ENCODE results near the gene KIAA0753. TPM values are rescaled to one million over a fixed set of nuclear protein-coding genes. Genes with fewer than 3 reads are reported as not detected.

The KIAA0753 gene
- total and polyA plus RNA-seq, 8 donors = 3.8 to 138 (median 17.6) TPM

DNA sequence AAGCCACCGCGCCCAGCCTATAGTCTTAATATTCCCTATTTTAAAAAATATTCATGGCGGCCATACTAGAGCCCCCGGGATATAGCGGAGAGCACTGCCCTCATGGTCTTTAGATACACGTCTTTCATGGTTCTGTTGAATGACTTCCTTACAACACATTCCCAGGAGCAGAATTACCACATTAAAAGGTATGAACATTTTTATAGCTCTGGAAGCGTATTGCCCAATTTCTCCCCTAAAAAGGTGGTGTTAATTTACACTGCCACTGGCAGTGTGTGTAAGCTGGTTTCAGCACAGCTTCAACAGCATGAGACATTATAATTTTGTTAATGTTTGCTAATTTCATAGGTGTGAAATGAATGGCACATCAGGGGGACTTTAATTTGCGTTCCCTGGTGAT lies 30.1 kb upstream of the KIAA0753 start:
- Histone ChIP-seq H3K36me3 (no peaks in the 10 kb centered on the region), H3K27me3 (peaks cover 0 to 40% (median 0%) of the 10 kb centered on the region in 3 donors), H3K4me1 (peaks cover 0 to 7% (median 1%) of the 10 kb centered on the region in 4 donors), H3K27ac (no peak overlapping the region), H3K4me3 (no peak overlapping the region), H3K9me3 (no peaks in the 10 kb centered on the region)
- intact Hi-C loops (cut with DNase I; ENCODE audit: low total_unique reads) = no loop called here
- no peak for DNase-seq
- TF ChIP-seq POLR2AphosphoS5 (IDR thresholded peaks at IDR 0.05) (no peak), CTCF (IDR thresholded peaks at IDR 0.05) (no peak), POLR2A (IDR thresholded peaks at IDR 0.05) (no peak), EP300 (IDR thresholded peaks at IDR 0.05) (no peak)
- WGBS, 5 donors = 88 to 99% (median 94%) methylated on average over 8 of the region's 8 CpGs

GRCh38 chr17:6669479-6670212 lies 29.1 kb upstream of the KIAA0753 start:
- intact Hi-C loops (cut with DNase I; ENCODE audit: low total_unique reads) = loop anchor here (10.0 kb wide), 2 partner anchors 175 to 335 kb away; no protein-coding TSS in a partner anchor
- H3K27me3 ChIP-seq = peaks cover 0 to 40% (median 0%) of the 10 kb centered on the region in 3 donors
- TF ChIP-seq EP300 (IDR thresholded peaks at IDR 0.05) = no peak
- TF ChIP-seq POLR2AphosphoS5 (IDR thresholded peaks at IDR 0.05) = no peak
- no peak for TF ChIP-seq POLR2A (IDR thresholded peaks at IDR 0.05)
- TF ChIP-seq CTCF (IDR thresholded peaks at IDR 0.05) = no peak
- H3K9me3 ChIP-seq = no peaks in the 10 kb centered on the region
- no peak overlapping the region for H3K4me3 ChIP-seq
- H3K36me3 ChIP-seq = no peaks in the 10 kb centered on the region
- peak in 1 of 2 donors; percentile 38 for DNase-seq
- 62 to 81% (median 68%) methylated on average over 9 to 10 of the region's 10 CpGs for WGBS, 5 donors
- no peak overlapping the region for H3K27ac ChIP-seq
- peaks cover 0 to 7% (median 1%) of the 10 kb centered on the region in 4 donors for H3K4me1 ChIP-seq

DNA sequence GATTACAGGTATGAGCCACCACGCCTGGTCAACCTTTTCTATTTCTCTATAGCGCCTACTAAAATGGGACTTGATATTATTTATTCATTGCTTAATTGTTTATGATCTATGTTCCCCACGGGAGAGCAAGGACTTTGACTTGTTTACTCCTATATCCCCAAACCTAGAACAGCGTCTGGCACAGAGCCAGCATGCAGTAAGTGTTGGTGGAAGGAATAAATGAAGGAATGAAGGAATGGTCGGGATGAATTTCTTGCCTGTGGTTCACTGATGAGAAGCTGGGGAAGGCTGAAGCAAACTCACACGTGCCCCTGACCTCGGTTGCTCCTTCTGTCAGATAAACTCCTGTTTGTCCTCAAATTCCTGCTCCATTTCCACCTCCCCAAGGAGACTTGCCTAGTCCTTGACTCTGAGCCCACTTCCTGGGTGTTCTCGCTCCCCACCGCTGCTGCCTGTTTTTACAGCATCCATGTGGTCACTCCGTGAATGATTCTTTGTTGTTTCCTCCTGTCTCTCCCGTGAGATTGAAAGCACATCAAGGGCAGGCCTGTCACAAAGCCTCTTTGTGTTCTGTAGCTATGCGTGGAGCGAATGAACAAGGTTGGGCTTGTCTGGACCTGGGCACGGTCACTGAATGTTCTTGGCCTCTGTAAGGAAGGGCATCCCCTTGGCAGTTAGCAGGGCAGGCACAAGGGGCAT lies 28.4 kb upstream of the KIAA0753 start:
- intact Hi-C loops (cut with DNase I; ENCODE audit: low total_unique reads) = loop anchor here (10.0 kb wide), 2 partner anchors 176 to 336 kb away; no protein-coding TSS in a partner anchor
- no peaks in the 10 kb centered on the region for H3K9me3 ChIP-seq
- H3K4me1 ChIP-seq = peaks cover 0 to 7% (median 1%) of the 10 kb centered on the region in 4 donors
- H3K4me3 ChIP-seq = no peak overlapping the region
- DNase-seq = no peak
- TF ChIP-seq POLR2A (IDR thresholded peaks at IDR 0.05) (no peak), CTCF (IDR thresholded peaks at IDR 0.05) (no peak), POLR2AphosphoS5 (IDR thresholded peaks at IDR 0.05) (no peak), EP300 (IDR thresholded peaks at IDR 0.05) (no peak)
- WGBS, 5 donors = 64 to 78% (median 71%) methylated on average over 14 of the region's 14 CpGs
- H3K27ac ChIP-seq = no peak overlapping the region
- no peaks in the 10 kb centered on the region for H3K36me3 ChIP-seq
- peaks cover 0 to 40% (median 0%) of the 10 kb centered on the region in 3 donors for H3K27me3 ChIP-seq

DNA sequence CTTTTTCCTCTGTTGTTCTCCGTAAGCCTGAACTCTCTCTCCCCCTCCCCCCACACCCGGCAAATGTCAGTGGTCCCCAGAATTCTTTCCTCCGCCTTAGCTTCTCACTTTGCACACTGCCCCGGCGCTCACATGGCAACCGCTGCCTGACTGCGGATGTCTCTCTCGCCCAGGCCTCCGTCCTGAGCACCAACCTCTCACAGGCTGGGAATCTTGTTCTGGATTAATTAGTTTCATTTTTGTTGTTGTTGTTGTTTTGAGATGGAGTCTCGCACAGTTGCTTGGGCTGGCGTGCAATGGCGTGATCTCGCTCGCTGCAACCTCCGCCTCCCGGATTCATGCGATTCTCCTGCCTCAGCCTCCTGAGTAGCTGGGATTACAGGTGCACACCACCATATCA lies 27.7 kb upstream of the KIAA0753 start:
- no peaks in the 10 kb centered on the region for H3K9me3 ChIP-seq
- intact Hi-C loops (cut with DNase I; ENCODE audit: low total_unique reads) = loop anchor here (10.0 kb wide), 2 partner anchors 177 to 337 kb away; no protein-coding TSS in a partner anchor
- no peaks in the 10 kb centered on the region for H3K36me3 ChIP-seq
- no peak overlapping the region for H3K27ac ChIP-seq
- no peak for DNase-seq
- WGBS, 5 donors = 87 to 93% (median 89%) methylated on average over 17 of the region's 17 CpGs
- peaks cover 0 to 40% (median 0%) of the 10 kb centered on the region in 3 donors for H3K27me3 ChIP-seq
- no peak overlapping the region for H3K4me3 ChIP-seq
- H3K4me1 ChIP-seq = peaks cover 0 to 7% (median 1%) of the 10 kb centered on the region in 4 donors
- TF ChIP-seq POLR2A (IDR thresholded peaks at IDR 0.05) (no peak), EP300 (IDR thresholded peaks at IDR 0.05) (no peak)
